Measurements from ENCODE around the gene CELF5. TPM values are rescaled to one million over a fixed set of nuclear protein-coding genes. Genes with fewer than 3 reads are reported as not detected.

CELF5 gene
- total RNA-seq = 1 to 10 TPM in 2 of 4 donors, under 1 TPM in 2; 0.33 to 1.1 (median 0.72) TPM
- polyA plus RNA-seq = under 1 TPM in 2 of 3 donors, not detected in 1; under 0.01 to 0.38 TPM

GRCh38 chr19:3224346-3225168 is at the start of gene CELF5:
CELF5 (plus strand) TSS chr19:3224661; CDS start chr19:3224740, 79 bp downstream.
- intact Hi-C loops (cut with DNase I) = no loop called here
- Histone ChIP-seq H3K27ac (no peak within 1 kb of the TSS), H3K9me3 (no peaks in the 10 kb centered on the region), H3K4me3 (peak within 1 kb of the TSS in 3 of 4 donors; percentile 18 to 31 (median 27)), H3K27me3 (peaks cover 17 to 89% (median 53%) of the 10 kb centered on the region in 3 donors), H3K4me1 (peaks cover 0 to 12% (median 6%) of the 10 kb centered on the region in 4 donors), H3K36me3 (no peaks in the 10 kb centered on the region)
- 2% methylated on average over 94 of the region's 94 CpGs for WGBS, 2 donors
- TF ChIP-seq, protein P1, sequence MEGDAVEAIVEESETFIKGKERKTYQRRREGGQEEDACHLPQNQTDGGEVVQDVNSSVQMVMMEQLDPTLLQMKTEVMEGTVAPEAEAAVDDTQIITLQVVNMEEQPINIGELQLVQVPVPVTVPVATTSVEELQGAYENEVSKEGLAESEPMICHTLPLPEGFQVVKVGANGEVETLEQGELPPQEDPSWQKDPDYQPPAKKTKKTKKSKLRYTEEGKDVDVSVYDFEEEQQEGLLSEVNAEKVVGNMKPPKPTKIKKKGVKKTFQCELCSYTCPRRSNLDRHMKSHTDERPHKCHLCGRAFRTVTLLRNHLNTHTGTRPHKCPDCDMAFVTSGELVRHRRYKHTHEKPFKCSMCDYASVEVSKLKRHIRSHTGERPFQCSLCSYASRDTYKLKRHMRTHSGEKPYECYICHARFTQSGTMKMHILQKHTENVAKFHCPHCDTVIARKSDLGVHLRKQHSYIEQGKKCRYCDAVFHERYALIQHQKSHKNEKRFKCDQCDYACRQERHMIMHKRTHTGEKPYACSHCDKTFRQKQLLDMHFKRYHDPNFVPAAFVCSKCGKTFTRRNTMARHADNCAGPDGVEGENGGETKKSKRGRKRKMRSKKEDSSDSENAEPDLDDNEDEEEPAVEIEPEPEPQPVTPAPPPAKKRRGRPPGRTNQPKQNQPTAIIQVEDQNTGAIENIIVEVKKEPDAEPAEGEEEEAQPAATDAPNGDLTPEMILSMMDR (IDR thresholded peaks at IDR 0.05) = peak in 1 of 4 experiments; percentile 60
- TF ChIP-seq POLR2A (IDR thresholded peaks at IDR 0.05) = no peak
- no peak for DNase-seq

- DNase-seq = no peak
- TF ChIP-seq EP300 (IDR thresholded peaks at IDR 0.05) = no peak
- TF ChIP-seq POLR2AphosphoS5 (IDR thresholded peaks at IDR 0.05) = no peak
- TF ChIP-seq, protein P1 (IDR thresholded peaks at IDR 0.05) = no peak
- no peak for TF ChIP-seq POLR2A (IDR thresholded peaks at IDR 0.05)
- Histone ChIP-seq H3K4me3 (no peak overlapping the region), H3K9me3 (no peaks in the 10 kb centered on the region), H3K36me3 (no peaks in the 10 kb centered on the region), H3K4me1 (no peaks in the 10 kb centered on the region), H3K27me3 (no peaks in the 10 kb centered on the region), H3K27ac (peak overlapping the region in 2 of 4 donors; percentile 12 to 46)
- intact Hi-C loops (cut with DNase I) = no loop called here
- 25 to 50% methylated on average over 17 of the region's 17 CpGs for WGBS, 2 donors
Measured at GRCh38 chr19:3175781-3176714, 48.4 kb upstream of the CELF5 start.

- H3K4me3 ChIP-seq = no peak overlapping the region
- DNase-seq = no peak
- no peaks in the 10 kb centered on the region for H3K4me1 ChIP-seq
- intact Hi-C loops (cut with DNase I) = no loop called here
- TF ChIP-seq, protein P1 (IDR thresholded peaks at IDR 0.05) = no peak
- TF ChIP-seq POLR2AphosphoS5 (IDR thresholded peaks at IDR 0.05) (no peak), POLR2A (IDR thresholded peaks at IDR 0.05) (no peak), EP300 (IDR thresholded peaks at IDR 0.05) (no peak)
- H3K9me3 ChIP-seq = no peaks in the 10 kb centered on the region
- 53 to 63% methylated on average over 11 of the region's 11 CpGs for WGBS, 2 donors
- H3K27me3 ChIP-seq = no peaks in the 10 kb centered on the region
- H3K36me3 ChIP-seq = no peaks in the 10 kb centered on the region
- peak overlapping the region in 2 of 4 donors; percentile 12 to 46 for H3K27ac ChIP-seq
Measured at GRCh38 chr19:3176715-3177501, 47.6 kb upstream of the CELF5 start.

GRCh38 chr19:3178377-3178972 is 46.0 kb upstream of the CELF5 start, which contains the start of gene S1PR4:
S1PR4 (plus strand) TSS chr19:3178769; CDS start chr19:3178793, 24 bp downstream.
- H3K36me3 ChIP-seq = no peaks in the 10 kb centered on the region
- no peaks in the 10 kb centered on the region for H3K27me3 ChIP-seq
- no peak for DNase-seq
- peak within 1 kb of the TSS in 1 of 4 donors; percentile 18 for H3K4me3 ChIP-seq
- intact Hi-C loops (cut with DNase I) = no loop called here
- peak within 1 kb of the TSS in 1 of 4 donors; percentile 46 for H3K27ac ChIP-seq
- WGBS, 2 donors = 44 to 70% methylated on average over 42 of the region's 42 CpGs
- no peaks in the 10 kb centered on the region for H3K9me3 ChIP-seq
- no peaks in the 10 kb centered on the region for H3K4me1 ChIP-seq
- TF ChIP-seq, protein P1 (IDR thresholded peaks at IDR 0.05) = no peak
- no peak for TF ChIP-seq POLR2AphosphoS5 (IDR thresholded peaks at IDR 0.05)
- TF ChIP-seq EP300 (IDR thresholded peaks at IDR 0.05) = no peak
- no peak for TF ChIP-seq POLR2A (IDR thresholded peaks at IDR 0.05)

Measured in sigmoid colon (tissue), 7 donors.